Measurements from ENCODE around the gene LHX3.
"Not testable (repeated sequence)": the region's sequence is repeated elsewhere in the genome, so short reads cannot be mapped to it uniquely, and the experiment has no call there.

Gene LHX3

GRCh38 chr9:136151848-136152542 lies 52.9 kb downstream of the LHX3 start:
- DNase-seq: no peak

GRCh38 chr9:136151214-136151804 lies 53.6 kb downstream of the LHX3 start:
- no peak for DNase-seq

- DNase-seq: not testable (repeated sequence)
Measured at GRCh38 chr9:136150664-136151213, 54.2 kb downstream of the LHX3 start.

GRCh38 chr9:136149853-136150252 lies 55.1 kb downstream of the LHX3 start:
- DNase-seq: no peak

GRCh38 chr9:136149337-136149736 lies 55.6 kb downstream of the LHX3 start:
- DNase-seq: no peak

DNA sequence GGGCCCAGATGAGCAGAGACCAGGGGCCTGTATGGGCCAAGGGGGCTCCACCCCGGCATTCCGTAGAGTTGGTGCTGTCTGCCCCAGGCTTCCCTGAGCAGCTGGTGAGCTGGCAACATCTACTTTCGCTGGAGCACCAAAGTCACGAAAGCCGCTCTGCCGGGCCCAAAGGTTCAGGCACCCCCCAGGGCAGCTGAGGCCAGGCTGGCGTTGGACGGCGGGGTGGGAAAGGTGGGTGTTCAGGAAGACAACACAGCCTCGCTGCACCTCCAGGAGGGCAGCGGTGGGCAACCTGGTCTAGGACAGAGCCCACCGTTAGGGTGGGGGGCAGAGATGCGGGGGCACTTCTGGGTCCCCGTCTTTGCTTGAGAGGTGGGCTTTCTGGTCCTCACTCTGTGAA lies 56.2 kb downstream of the LHX3 start:
- no peak for DNase-seq

DNA sequence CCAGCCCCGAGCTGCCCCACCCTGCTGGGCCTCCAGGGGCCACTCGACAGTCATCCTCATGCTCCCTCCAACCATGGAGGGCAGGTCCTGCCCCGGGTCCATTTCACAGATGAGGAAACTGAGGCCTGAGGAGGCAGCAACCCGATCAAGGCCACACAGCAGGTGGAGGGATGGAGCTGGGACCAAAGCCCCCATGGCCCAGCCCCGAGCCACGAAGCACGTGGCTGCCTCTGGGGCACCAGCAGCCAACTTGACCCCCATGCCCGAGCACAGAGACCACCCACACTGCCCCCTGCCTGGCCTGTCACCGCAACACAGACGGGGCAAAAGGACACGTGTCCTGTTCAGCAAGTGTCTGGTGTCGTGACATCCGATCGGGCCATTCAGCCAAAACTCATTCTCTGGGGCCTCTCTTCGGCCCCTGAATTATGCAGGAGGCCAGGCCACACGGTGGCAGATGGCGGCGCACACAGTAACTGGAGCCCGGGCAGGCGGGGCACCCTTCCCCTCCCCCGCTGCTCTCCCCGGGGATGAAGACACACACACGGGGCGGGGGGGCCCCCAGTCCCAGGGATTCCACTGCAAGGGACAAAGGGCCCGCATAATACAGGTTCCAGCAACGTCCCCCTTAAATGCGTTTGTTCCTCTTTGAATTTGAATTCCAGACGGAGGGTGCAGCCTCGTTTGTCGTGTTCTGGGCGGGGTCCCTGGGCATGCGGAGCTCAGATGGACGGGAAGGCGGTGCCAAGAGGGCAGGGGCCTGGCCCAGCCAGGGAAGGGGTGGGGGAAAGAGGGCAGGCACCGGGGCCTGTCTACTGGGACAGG lies 56.8 kb downstream of the LHX3 start:
- no peak for DNase-seq

DNA sequence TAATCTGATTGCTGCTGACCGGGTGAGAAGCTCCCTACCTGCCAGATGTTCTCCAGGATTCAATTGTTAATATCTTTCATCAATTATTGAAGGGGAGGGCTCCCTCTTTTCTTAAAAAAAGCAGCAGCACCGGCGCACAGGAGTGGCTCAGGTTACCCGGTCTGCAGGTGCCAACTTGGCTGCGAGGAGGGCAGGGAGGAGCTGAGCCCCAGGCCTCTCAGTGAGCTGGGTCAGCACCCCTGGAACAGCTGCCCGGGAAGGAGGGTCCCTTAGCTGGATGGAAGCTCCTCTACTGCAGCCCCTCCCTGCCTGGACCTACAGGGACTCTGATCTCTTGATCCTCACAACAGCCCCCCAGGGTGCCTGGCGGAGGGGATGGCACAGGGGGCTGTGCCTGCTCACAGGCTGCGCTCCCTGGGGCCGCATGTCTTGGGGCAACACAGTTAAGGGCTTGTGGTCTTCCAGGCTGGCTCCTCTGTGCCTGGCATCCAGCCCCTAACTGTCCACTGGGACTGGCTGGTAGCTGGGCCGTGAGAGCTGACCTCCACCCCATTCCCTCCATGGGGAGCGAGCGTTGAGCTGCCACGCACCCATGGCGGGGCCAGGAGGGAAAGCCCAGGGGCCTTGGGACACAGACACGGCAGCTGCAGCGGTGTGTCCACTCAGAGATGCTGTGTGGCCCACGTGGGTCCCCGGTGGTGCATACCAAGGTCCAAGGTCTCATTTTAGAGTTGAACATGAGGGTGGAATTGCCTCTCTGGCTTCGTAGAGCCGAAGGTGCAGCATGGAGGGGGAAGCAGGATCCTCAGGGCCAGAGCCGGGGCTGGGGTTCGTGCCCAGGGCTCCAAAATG lies 57.7 kb downstream of the LHX3 start:
- DNase-seq: no peak

Data from effector CD8-positive, alpha-beta T cell (primary cell).